Measurements from ENCODE around the gene CTXN1. TPM values are rescaled to one million over a fixed set of nuclear protein-coding genes. Genes with fewer than 3 reads are reported as not detected.

The CTXN1 gene
- total RNA-seq, 1 donor = 2.5 TPM

DNA sequence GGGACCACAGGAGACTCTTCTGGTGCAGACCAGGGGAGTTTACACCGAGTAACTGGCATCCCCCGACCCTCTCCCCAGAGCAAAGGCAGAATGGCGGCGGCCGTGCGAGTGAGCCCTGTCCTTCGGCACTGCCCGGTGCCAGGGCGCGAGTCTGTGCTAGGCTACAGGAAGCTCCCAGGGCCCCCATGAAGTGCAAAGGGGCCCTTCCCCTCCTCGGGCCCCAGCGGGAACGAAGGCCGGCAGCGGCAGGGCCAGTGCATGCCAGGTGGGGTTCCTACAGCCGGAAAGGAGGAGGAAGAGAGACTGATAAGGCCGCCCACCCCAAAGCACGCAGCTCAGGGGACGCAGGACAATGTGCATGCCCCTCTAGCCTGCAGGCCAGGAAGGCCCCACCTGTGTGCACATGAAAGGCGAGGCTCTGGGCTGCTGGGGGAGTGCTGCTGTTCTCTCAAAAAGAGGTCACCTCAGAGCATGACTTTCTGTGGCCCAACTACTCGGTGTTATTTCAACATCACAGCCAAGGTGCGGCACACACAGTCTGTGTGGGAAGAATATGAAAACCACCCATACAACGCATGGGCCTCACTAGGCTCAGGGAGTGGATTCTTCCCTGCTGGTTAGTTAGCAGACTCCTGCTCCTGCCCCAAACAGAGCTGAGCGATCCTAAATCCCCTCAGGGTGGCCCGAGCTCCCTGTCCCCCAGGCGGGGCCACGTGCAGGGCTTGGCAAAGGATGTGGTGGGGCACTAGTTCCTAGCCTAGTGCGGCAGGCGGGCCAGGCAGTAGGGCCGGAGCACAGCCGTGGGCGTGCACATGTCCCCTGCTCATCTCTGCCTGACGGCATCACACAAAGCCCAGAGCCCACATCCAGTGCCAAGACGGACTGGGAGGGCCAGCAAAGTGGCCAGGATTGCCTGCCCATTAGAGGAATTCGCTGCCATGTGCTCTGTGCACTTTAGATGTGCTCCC lies 45.9 kb upstream of the CTXN1 start:
- no peaks in the 10 kb centered on the region for H3K9me3 ChIP-seq (ENCODE audit: low read depth, low read length)
- H3K79me2 ChIP-seq (ENCODE audit: insufficient read depth, low read length) = peaks cover 9% of the 10 kb centered on the region
- no peak overlapping the region for H3K4me2 ChIP-seq (ENCODE audit: insufficient read depth, low read length)
- H3K4me1 ChIP-seq (ENCODE audit: insufficient read depth, low read length) = no peaks in the 10 kb centered on the region
- peaks cover 29% of the 10 kb centered on the region for H4K20me1 ChIP-seq (ENCODE audit: insufficient read depth, low read length)
- DNase-seq (ENCODE audit: insufficient read length, low spot score, missing footprints) = peak; percentile 53
- no peak for TF ChIP-seq CTCF (IDR thresholded peaks at IDR 0.05; ENCODE audit: extremely low read depth, low read depth, low read length)
- H2AFZ ChIP-seq (ENCODE audit: low read length) = no peak overlapping the region
- H3K4me3 ChIP-seq (ENCODE audit: insufficient read depth, low read length) = no peak overlapping the region
- H3K27me3 ChIP-seq (ENCODE audit: insufficient read depth, low read length) = no peaks in the 10 kb centered on the region
- H3K27ac ChIP-seq (ENCODE audit: low read depth, low read length) = no peak overlapping the region
- peaks cover 40% of the 10 kb centered on the region for H3K36me3 ChIP-seq (ENCODE audit: insufficient read depth, low read length)

DNA sequence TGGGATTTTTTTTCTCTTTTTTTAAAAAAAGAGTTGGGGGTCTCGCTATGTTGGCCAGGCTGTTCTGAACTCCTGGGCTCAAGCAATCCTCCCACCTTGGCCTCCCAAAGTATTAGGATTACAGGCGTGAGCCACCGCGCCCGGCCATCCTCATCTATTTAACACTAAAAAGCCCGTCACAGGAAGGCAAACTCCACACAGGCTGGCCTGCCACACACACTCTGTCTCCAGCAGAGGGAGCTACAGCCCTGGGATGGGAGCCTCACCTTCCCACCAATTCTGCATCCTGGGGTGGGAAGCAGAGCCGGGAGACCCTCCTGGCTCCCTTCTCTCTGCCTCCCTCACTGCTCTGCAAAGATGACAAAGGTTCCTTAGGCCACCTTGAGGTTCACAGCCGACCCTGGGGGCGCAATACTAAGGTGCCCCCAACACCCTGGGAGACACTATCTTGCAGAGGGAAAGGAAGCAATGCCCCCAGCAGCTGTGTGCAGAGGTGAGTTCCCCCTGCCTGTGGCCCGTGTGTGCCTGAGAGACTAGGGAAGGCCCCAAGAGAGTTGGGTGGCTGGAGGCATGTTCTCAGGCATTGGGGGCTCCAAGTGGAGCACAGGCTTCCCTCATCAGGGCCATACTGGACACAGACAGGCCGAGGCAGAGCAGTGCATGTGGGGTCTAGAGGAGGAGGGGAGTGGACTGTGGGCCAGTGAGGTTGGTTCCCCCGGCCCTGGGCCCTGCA lies 44.9 kb upstream of the CTXN1 start:
- H4K20me1 ChIP-seq (ENCODE audit: insufficient read depth, low read length) = peaks cover 29% of the 10 kb centered on the region
- H3K36me3 ChIP-seq (ENCODE audit: insufficient read depth, low read length) = peaks cover 49% of the 10 kb centered on the region
- peak; percentile 92 for DNase-seq (ENCODE audit: insufficient read length, low spot score, missing footprints)
- H3K4me3 ChIP-seq (ENCODE audit: insufficient read depth, low read length) = no peak overlapping the region
- no peak overlapping the region for H3K4me2 ChIP-seq (ENCODE audit: insufficient read depth, low read length)
- H3K4me1 ChIP-seq (ENCODE audit: insufficient read depth, low read length) = no peaks in the 10 kb centered on the region
- no peaks in the 10 kb centered on the region for H3K27me3 ChIP-seq (ENCODE audit: insufficient read depth, low read length)
- TF ChIP-seq CTCF (IDR thresholded peaks at IDR 0.05; ENCODE audit: extremely low read depth, low read depth, low read length) = peak; percentile 79
- H3K27ac ChIP-seq (ENCODE audit: low read depth, low read length) = no peak overlapping the region
- peaks cover 9% of the 10 kb centered on the region for H3K79me2 ChIP-seq (ENCODE audit: insufficient read depth, low read length)
- H3K9me3 ChIP-seq (ENCODE audit: low read depth, low read length) = no peaks in the 10 kb centered on the region
- H2AFZ ChIP-seq (ENCODE audit: low read length) = no peak overlapping the region

DNA sequence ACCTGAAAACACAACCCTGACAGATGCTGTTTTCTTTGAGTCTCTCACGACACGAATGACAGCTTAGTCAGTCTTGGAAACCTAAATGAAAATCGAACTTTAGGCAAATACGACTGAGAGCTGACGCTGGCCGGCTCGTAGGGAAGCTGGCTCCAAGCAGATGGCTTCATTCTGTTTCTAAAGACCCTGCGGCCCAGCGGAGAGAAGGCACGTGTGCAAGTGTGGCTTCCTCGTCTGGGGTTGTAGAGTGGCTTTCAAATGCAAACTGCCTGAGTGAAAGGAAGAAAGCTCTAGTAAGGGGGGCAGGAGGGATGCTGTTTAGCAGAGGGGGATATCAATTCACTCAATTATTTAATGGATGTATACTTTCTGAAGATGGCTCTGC lies 43.6 kb upstream of the CTXN1 start:
- no peaks in the 10 kb centered on the region for H3K9me3 ChIP-seq (ENCODE audit: low read depth, low read length)
- no peak overlapping the region for H3K4me2 ChIP-seq (ENCODE audit: insufficient read depth, low read length)
- no peaks in the 10 kb centered on the region for H3K27me3 ChIP-seq (ENCODE audit: insufficient read depth, low read length)
- peaks cover 52% of the 10 kb centered on the region for H3K36me3 ChIP-seq (ENCODE audit: insufficient read depth, low read length)
- no peak overlapping the region for H3K27ac ChIP-seq (ENCODE audit: low read depth, low read length)
- no peak overlapping the region for H3K4me3 ChIP-seq (ENCODE audit: insufficient read depth, low read length)
- H4K20me1 ChIP-seq (ENCODE audit: insufficient read depth, low read length) = peaks cover 21% of the 10 kb centered on the region
- no peak overlapping the region for H2AFZ ChIP-seq (ENCODE audit: low read length)
- H3K4me1 ChIP-seq (ENCODE audit: insufficient read depth, low read length) = no peaks in the 10 kb centered on the region
- no peak for TF ChIP-seq CTCF (IDR thresholded peaks at IDR 0.05; ENCODE audit: extremely low read depth, low read depth, low read length)
- peaks cover 4% of the 10 kb centered on the region for H3K79me2 ChIP-seq (ENCODE audit: insufficient read depth, low read length)
- DNase-seq (ENCODE audit: insufficient read length, low spot score, missing footprints) = peak; percentile 32
